ENCODE measurements around the gene ASCL4.
A peak's percentile ranks its signal among the peaks of the same experiment; 100 is the strongest.

The ASCL4 gene

GRCh38 chr12:107778383-107779025, 4.0 kb downstream of the ASCL4 start:
- no peak for DNase-seq (ENCODE audit: low read depth)

GRCh38 chr12:107779077-107779831, 4.8 kb downstream of the ASCL4 start:
- no peak for DNase-seq (ENCODE audit: low read depth)

- DNase-seq (ENCODE audit: low read depth), result no peak
These were observed 5.8 kb downstream of the ASCL4 start for GRCh38 chr12:107780298-107780697.

- no peak for DNase-seq (ENCODE audit: low read depth)
These were observed 7.6 kb downstream of the ASCL4 start for GRCh38 chr12:107782067-107782466.

- no peak for DNase-seq (ENCODE audit: low read depth)
These were observed 9.2 kb downstream of the ASCL4 start for GRCh38 chr12:107783406-107784376.

GRCh38 chr12:107788281-107788680, 13.8 kb downstream of the ASCL4 start:
- no peak for DNase-seq (ENCODE audit: low read depth)

GRCh38 chr12:107788690-107789458, 14.4 kb downstream of the ASCL4 start:
- DNase-seq (ENCODE audit: low read depth), result no peak

- no peak for DNase-seq (ENCODE audit: low read depth)
These were observed 17.1 kb downstream of the ASCL4 start for GRCh38 chr12:107791465-107792089.

- DNase-seq (ENCODE audit: low read depth), result no peak
These were observed 19.9 kb downstream of the ASCL4 start for GRCh38 chr12:107794451-107794850.

- DNase-seq (ENCODE audit: low read depth), result no peak
These were observed 24.1 kb downstream of the ASCL4 start for GRCh38 chr12:107798580-107798979.

- no peak for DNase-seq (ENCODE audit: low read depth)
These were observed 26.6 kb downstream of the ASCL4 start for GRCh38 chr12:107801150-107801549.

GRCh38 chr12:107803092-107803491, 28.6 kb downstream of the ASCL4 start:
- no peak for DNase-seq (ENCODE audit: low read depth)

GRCh38 chr12:107805488-107806180, 31.1 kb downstream of the ASCL4 start:
- DNase-seq (ENCODE audit: low read depth), result no peak

- DNase-seq (ENCODE audit: low read depth), result no peak
These were observed 33.1 kb downstream of the ASCL4 start for GRCh38 chr12:107807471-107808150.

- DNase-seq (ENCODE audit: low read depth), result no peak
These were observed 42.7 kb downstream of the ASCL4 start for GRCh38 chr12:107817250-107817649.

GRCh38 chr12:107818984-107819383, 44.5 kb downstream of the ASCL4 start:
- DNase-seq (ENCODE audit: low read depth), result peak; percentile 48

- DNase-seq (ENCODE audit: low read depth), result no peak
These were observed 47.9 kb downstream of the ASCL4 start for GRCh38 chr12:107822356-107822755.
